ENCODE results near the gene UBE2H. TPM values are rescaled to one million over a fixed set of nuclear protein-coding genes. Genes with fewer than 3 reads are reported as not detected.
"Not testable (repeated sequence)": the region's sequence is repeated elsewhere in the genome, so short reads cannot be mapped to it uniquely, and the experiment has no call there.

UBE2H gene
- total RNA-seq, 1 donor from 2014 or later: 121 TPM

GRCh38 chr7:129831424-129832058, 121.2 kb downstream of the UBE2H start:
- intact Hi-C loops (cut with micrococcal nuclease): loop anchor here (5.0 kb wide), 1 partner anchor 181 kb away; no protein-coding TSS in a partner anchor
- ATAC-seq (peak; percentile 57), DNase-seq (no peak)

- intact Hi-C loops (cut with micrococcal nuclease): loop anchor here (5.0 kb wide), 1 partner anchor 181 kb away; no protein-coding TSS in a partner anchor
- ATAC-seq (no peak), DNase-seq (no peak)
Observed at GRCh38 chr7:129830949-129831348, 121.8 kb downstream of the UBE2H start.

- intact Hi-C loops (cut with micrococcal nuclease): loop anchor here (5.0 kb wide), 1 partner anchor 182 kb away; no protein-coding TSS in a partner anchor
- DNase-seq: peak; percentile 47
- peak; percentile 38 for ATAC-seq
Observed at GRCh38 chr7:129829737-129830631, 122.8 kb downstream of the UBE2H start.

- ATAC-seq: no peak
- no peak for DNase-seq
- intact Hi-C loops (cut with micrococcal nuclease): no loop called here
Observed at GRCh38 chr7:129828989-129829736, 123.6 kb downstream of the UBE2H start.

- intact Hi-C loops (cut with micrococcal nuclease): no loop called here
- ATAC-seq: no peak
- no peak for DNase-seq
Observed at GRCh38 chr7:129828078-129828762, 124.5 kb downstream of the UBE2H start.

- ATAC-seq: no peak
- intact Hi-C loops (cut with micrococcal nuclease): no loop called here
- DNase-seq: no peak
Observed at GRCh38 chr7:129827467-129827990, 125.2 kb downstream of the UBE2H start.

- intact Hi-C loops (cut with micrococcal nuclease); ATAC-seq; DNase-seq: not testable (repeated sequence)
Observed at GRCh38 chr7:129826895-129827294, 125.9 kb downstream of the UBE2H start.

- intact Hi-C loops (cut with micrococcal nuclease): no loop called here
- DNase-seq: peak; percentile 94
- ATAC-seq: peak; percentile 84
Observed at GRCh38 chr7:129825209-129825970, 127.4 kb downstream of the UBE2H start.

- DNase-seq: peak; percentile 34
- intact Hi-C loops (cut with micrococcal nuclease): loop anchor here (5.0 kb wide), 1 partner anchor 157 kb away; no protein-coding TSS in a partner anchor
- peak; percentile 51 for ATAC-seq
Observed at GRCh38 chr7:129824291-129825208, 128.2 kb downstream of the UBE2H start.

- DNase-seq, ATAC-seq: not testable (repeated sequence)
- intact Hi-C loops (cut with micrococcal nuclease): loop anchor here (5.0 kb wide), 1 partner anchor 156 kb away; no protein-coding TSS in a partner anchor
Observed at GRCh38 chr7:129823143-129823542, 129.6 kb downstream of the UBE2H start.

- DNase-seq (no peak), ATAC-seq (no peak)
- intact Hi-C loops (cut with micrococcal nuclease): loop anchor here (5.0 kb wide), 1 partner anchor 154 kb away; no protein-coding TSS in a partner anchor
Observed at GRCh38 chr7:129821476-129821875, 131.3 kb downstream of the UBE2H start.

- DNase-seq (no peak), ATAC-seq (no peak)
- intact Hi-C loops (cut with micrococcal nuclease): no loop called here
Observed at GRCh38 chr7:129816742-129817141, 136.0 kb downstream of the UBE2H start.

GRCh38 chr7:129807863-129808262, 144.9 kb downstream of the UBE2H start:
- intact Hi-C loops (cut with micrococcal nuclease): no loop called here
- no peak for ATAC-seq
- no peak for DNase-seq

- peak; percentile 91 for ATAC-seq
- intact Hi-C loops (cut with micrococcal nuclease): no loop called here
- peak; percentile 62 for DNase-seq
Observed at GRCh38 chr7:129804890-129805719, 147.7 kb downstream of the UBE2H start.

GRCh38 chr7:129804111-129804889, 148.5 kb downstream of the UBE2H start:
- intact Hi-C loops (cut with micrococcal nuclease): no loop called here
- DNase-seq (no peak), ATAC-seq (no peak)
